Activated naive CD4-positive, alpha-beta T cell treated with Interleukin-2 at 50 U/mL for 16 hours (primary cell): Measurements from ENCODE around the gene SERPINA4.

ENCODE experiments used
- DNase-seq: peaks from one replicate; pipeline ENCODE4 v3.0.0-alpha.2; 2020

SERPINA4 gene

DNA sequence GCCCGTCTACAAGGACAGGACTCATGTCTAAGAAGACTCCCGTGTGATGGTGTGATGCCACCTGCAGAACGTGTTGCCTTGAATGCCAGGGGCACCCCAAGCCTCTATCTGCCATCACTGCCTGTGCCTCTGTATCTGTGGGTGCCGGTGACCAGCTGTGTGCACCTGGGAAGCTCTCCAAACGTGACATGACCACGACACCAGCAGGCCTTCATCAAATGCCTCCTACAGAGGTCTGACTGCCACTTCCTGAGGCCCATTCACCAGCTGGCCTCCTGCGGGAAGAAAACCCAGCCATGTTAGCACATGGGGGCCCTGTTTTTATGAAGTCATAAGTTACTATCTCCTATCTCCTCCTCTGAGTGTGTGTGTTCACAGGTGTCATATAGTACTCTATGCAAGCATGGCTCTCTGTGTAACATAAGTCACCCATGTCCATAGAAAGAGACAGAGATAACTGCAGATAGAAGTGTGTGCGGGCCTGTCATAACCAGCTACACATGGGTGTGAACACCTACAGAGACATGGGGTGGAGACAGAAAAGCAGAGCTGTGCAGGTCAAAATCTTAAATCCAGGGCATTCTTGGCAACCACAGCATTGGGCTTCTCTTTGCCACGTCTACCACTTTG is 18.3 kb upstream of the SERPINA4 start:
- no peak for DNase-seq

GRCh38 chr14:94543449-94544124 is 17.7 kb upstream of the SERPINA4 start:
- DNase-seq: no peak

GRCh38 chr14:94544726-94545125 is 16.5 kb upstream of the SERPINA4 start:
- no peak for DNase-seq

GRCh38 chr14:94545131-94545841 is 16.0 kb upstream of the SERPINA4 start:
- no peak for DNase-seq

DNA sequence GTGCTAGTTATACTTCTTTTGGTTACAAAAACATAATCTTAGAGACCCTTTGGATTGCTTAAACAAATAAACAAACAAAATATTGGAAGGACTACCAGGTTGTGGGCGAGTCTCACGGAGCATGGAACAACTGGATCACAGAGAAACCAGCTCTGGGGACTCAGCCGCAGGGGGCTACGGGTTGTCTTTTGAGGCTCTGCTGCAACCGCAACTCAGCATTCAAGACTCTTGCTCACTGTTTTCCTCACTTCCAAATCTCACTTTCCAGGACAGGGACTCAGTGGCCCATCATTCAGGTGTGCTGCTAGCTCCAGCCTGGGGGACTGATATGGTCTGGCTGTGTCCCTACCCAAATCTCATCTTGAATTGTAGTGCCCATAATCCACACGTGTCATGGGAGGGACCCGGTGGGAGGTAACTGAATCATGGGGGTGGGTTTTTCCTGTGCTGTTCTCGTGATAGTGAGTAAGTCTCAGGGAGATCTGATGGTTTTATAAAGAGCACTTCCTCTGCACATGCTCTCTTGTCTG is 14.0 kb upstream of the SERPINA4 start:
- DNase-seq: no peak

DNA sequence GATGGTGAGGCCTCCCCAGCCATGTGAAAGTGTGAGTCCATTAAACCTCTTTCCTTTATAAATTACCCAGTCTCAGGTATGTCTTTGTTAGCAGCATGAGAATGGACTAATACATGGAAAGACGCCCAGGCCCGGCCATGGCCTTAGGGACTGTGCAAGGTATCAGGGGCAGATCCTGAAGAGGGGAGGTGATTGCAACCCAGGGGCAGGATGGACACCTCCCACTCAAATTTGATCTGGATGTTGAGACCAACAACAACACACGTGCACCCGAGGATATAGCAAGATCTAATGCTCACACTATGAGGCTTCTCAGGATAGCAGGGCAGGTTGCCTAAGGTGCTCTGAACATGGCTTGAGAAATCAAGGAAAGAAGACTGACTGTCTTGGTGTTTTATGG is 13.5 kb upstream of the SERPINA4 start:
- DNase-seq: no peak

GRCh38 chr14:94548131-94548998 is 12.9 kb upstream of the SERPINA4 start:
- no peak for DNase-seq

GRCh38 chr14:94548999-94549985 is 11.9 kb upstream of the SERPINA4 start:
- DNase-seq: peak; percentile 60

DNA sequence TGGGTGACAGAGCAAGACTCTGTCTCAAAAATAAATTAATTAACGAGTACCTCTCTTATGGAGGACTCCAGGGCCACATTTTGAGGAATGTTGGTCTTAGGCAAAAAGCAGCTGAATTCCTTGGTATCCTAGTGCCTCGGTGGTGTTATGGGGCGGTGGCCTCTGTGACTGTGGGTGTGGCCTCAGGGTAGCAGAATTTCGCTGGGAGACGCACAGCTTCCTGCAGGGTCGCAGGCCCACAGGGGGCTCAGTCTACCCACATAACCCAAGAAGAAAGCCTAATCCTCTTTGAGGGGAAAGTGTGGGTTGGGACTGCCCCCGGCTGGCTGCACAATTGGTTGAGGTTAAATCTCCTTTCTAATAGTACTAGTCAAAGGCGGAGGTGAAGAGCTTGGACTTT is 11.2 kb upstream of the SERPINA4 start:
- no peak for DNase-seq

GRCh38 chr14:94555991-94556390 is 5.3 kb upstream of the SERPINA4 start:
- no peak for DNase-seq

DNA sequence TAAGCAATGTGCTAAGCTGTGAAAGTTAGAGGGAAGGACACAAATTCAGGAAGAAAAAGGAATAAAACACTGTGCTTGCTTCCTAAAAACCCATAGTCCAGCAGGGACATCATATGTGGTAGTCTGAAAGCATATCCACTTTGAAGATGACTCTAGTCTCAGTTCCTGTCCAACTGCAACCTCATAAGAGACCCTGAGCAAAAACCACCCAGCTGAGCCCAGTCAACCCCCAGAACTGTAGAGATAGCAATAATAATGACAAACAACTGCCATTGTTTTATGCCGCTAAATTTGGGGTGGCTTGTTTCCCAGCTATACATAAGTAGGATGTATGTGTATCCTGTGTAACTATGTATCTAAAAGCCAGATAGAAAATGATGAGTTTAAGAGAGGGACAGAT is 3.9 kb upstream of the SERPINA4 start:
- no peak for DNase-seq

DNA sequence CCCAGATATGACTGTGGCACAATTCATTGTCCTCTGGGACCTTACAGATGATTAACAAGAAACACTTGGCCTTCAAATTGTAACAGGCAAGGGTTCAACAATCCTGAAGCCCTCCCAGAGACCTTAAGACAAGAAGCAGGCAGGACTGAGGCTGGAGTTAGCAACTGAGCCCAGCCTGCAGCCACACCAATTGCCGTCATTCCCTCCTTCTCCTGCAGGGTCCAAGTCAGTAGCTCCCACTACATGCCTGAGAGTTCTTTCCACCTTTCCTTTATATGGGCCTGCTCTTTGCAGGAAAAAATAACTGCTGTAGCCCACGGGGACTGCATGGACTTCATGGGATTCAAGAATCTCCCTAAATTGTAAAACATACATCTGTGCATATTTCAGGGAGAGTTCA is 2.4 kb upstream of the SERPINA4 start:
- no peak for DNase-seq

- DNase-seq: no peak
Observed at GRCh38 chr14:94559638-94560290, 1.5 kb upstream of the SERPINA4 start.

GRCh38 chr14:94560291-94560665 is 964 bp upstream of the SERPINA4 start:
- no peak for DNase-seq

DNA sequence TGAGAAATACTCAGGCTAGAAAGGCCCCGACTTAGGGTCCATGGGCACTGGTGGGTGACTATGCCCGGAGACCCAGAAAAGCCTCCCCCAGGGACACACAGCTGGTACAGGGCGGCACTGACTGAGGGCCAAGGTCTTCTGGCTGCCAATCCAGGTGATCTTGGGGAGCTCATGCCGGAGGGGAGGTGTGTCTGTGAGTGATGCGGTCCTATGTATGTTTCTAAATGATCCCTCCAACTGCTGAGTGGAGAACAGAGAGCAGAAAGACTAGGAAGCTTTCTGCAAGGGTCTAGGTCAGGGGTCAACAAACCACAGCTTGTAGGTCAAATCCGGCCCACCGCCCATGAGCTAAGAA is 391 bp downstream of the SERPINA4 start:
- DNase-seq: no peak

DNA sequence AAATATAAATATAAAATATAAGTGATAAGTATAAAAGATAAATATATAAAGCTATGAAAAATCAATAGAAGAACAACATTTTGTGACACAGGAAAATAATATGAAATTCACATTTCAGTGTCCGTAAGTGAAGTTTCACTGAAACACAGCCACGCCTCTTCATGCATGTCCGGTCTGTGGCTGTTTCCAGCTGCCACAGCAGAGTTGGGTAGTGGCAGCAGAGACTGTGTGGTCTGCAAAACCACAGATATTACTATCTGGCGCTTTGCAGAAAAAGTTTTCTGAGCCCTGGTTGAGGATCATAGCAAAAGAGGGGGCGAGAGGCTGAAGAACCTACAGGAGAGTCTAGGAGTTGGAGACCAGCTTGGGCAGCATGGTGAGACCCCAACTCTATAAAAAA is 780 bp downstream of the SERPINA4 start:
- DNase-seq: no peak

GRCh38 chr14:94562941-94563883 is 2.0 kb downstream of the SERPINA4 start:
- no peak for DNase-seq

GRCh38 chr14:94564381-94564780 is 3.1 kb downstream of the SERPINA4 start:
- DNase-seq: no peak

DNA sequence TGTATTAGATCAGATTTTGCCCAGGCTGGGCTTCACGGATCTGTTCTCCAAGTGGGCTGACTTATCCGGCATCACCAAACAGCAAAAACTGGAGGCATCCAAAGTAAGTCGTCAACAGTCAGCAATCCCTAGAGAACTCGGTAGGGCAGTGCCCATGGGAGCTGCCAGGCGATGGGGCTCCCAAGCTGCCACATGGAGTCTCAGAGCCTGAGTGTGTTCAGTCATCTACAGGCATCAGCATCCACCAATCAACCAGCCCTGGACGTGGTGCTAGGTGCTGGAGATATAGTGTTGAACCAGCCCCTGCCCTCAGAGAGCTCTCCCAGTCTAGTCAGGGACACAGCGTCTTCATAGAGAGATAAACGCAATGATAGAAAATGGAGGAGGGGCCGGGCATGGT is 6.9 kb downstream of the SERPINA4 start:
- no peak for DNase-seq

- DNase-seq: no peak
Observed at GRCh38 chr14:94569381-94570001, 8.2 kb downstream of the SERPINA4 start.
